ENCODE data around the gene LAMA3. TPM values are rescaled to one million over a fixed set of nuclear protein-coding genes. Genes with fewer than 3 reads are reported as not detected.

Gene LAMA3
- total RNA-seq, 4 donors from 2014 or later, result 46.3 to 80.6 (median 67.1) TPM

GRCh38 chr18:23950644-23951043 lies 261.4 kb downstream of the LAMA3 start:
- TF ChIP-seq, protein P1, sequence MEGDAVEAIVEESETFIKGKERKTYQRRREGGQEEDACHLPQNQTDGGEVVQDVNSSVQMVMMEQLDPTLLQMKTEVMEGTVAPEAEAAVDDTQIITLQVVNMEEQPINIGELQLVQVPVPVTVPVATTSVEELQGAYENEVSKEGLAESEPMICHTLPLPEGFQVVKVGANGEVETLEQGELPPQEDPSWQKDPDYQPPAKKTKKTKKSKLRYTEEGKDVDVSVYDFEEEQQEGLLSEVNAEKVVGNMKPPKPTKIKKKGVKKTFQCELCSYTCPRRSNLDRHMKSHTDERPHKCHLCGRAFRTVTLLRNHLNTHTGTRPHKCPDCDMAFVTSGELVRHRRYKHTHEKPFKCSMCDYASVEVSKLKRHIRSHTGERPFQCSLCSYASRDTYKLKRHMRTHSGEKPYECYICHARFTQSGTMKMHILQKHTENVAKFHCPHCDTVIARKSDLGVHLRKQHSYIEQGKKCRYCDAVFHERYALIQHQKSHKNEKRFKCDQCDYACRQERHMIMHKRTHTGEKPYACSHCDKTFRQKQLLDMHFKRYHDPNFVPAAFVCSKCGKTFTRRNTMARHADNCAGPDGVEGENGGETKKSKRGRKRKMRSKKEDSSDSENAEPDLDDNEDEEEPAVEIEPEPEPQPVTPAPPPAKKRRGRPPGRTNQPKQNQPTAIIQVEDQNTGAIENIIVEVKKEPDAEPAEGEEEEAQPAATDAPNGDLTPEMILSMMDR (IDR thresholded peaks at IDR 0.05), result no peak
- TF ChIP-seq POLR2A (IDR thresholded peaks at IDR 0.05) (no peak), EP300 (IDR thresholded peaks at IDR 0.05) (no peak)
- Histone ChIP-seq H3K27ac (no peak overlapping the region), H3K4me3 (no peak overlapping the region), H3K36me3 (peaks cover 0 to 51% (median 0%) of the 10 kb centered on the region in 3 donors), H3K9me3 (no peaks in the 10 kb centered on the region), H3K4me1 (no peaks in the 10 kb centered on the region), H3K27me3 (no peaks in the 10 kb centered on the region)
- WGBS, 2 donors, result 62 to 73% methylated on average over 3 of the region's 3 CpGs
- no peak for DNase-seq (ENCODE audit: low spot score in 2 of 2)

GRCh38 chr18:23951206-23951605 lies 262.0 kb downstream of the LAMA3 start:
- no peaks in the 10 kb centered on the region for H3K27me3 ChIP-seq
- no peaks in the 10 kb centered on the region for H3K9me3 ChIP-seq
- H3K36me3 ChIP-seq, result peaks cover 0 to 50% (median 0%) of the 10 kb centered on the region in 3 donors
- no peak overlapping the region for H3K4me3 ChIP-seq
- TF ChIP-seq EP300 (IDR thresholded peaks at IDR 0.05) (no peak), POLR2A (IDR thresholded peaks at IDR 0.05) (no peak)
- TF ChIP-seq, protein P1 (IDR thresholded peaks at IDR 0.05), result no peak
- DNase-seq (ENCODE audit: low spot score in 2 of 2), result no peak
- WGBS, 2 donors, result 82 to 90% methylated on average over 5 of the region's 5 CpGs
- no peak overlapping the region for H3K27ac ChIP-seq
- no peaks in the 10 kb centered on the region for H3K4me1 ChIP-seq

DNA sequence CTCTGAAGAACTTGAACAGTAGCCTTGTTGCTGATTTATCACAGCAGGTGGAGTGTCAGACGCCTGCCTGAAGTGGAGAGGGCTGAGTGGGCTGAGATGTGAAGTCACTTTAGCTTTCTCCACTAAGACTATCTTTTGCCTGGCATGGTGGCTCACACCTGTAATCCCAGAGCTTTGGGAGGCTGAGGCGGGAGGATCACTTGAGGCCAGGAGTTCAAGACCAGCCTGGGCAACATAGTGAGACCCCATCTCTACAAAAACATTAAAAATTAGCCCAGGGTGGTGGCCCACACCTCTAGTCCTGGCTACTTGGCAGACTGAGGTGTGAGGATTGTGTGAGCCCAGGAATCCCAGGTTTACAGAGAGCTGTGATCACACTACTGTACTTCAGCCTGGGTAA lies 264.7 kb downstream of the LAMA3 start:
- 73 to 76% methylated on average over 1 to 2 of the region's 2 CpGs for WGBS, 2 donors

GRCh38 chr18:23956483-23956882 lies 267.2 kb downstream of the LAMA3 start:
- Histone ChIP-seq H3K4me3 (no peak overlapping the region), H3K27me3 (no peaks in the 10 kb centered on the region), H3K9me3 (no peaks in the 10 kb centered on the region), H3K4me1 (peaks cover 0 to 8% (median 0%) of the 10 kb centered on the region in 4 donors), H3K36me3 (peaks cover 0 to 27% (median 0%) of the 10 kb centered on the region in 3 donors), H3K27ac (no peak overlapping the region)
- 90 to 94% methylated on average over 5 of the region's 5 CpGs for WGBS, 2 donors
- no peak for DNase-seq (ENCODE audit: low spot score in 2 of 2)
- TF ChIP-seq EP300 (IDR thresholded peaks at IDR 0.05) (no peak), POLR2A (IDR thresholded peaks at IDR 0.05) (no peak)
- TF ChIP-seq, protein P1 (IDR thresholded peaks at IDR 0.05), result no peak

More for the DNA sequence above, 264.7 kb downstream of the LAMA3 start:
- H3K27me3 ChIP-seq, result no peaks in the 10 kb centered on the region
- H3K27ac ChIP-seq, result no peak overlapping the region
- peaks cover 0 to 8% (median 0%) of the 10 kb centered on the region in 4 donors for H3K4me1 ChIP-seq
- H3K9me3 ChIP-seq, result no peaks in the 10 kb centered on the region
- H3K4me3 ChIP-seq, result no peak overlapping the region
- H3K36me3 ChIP-seq, result peaks cover 0 to 42% (median 0%) of the 10 kb centered on the region in 3 donors
- TF ChIP-seq EP300 (IDR thresholded peaks at IDR 0.05) (no peak), POLR2A (IDR thresholded peaks at IDR 0.05) (no peak)
- TF ChIP-seq, protein P1 (IDR thresholded peaks at IDR 0.05), result no peak
- no peak for DNase-seq (ENCODE audit: low spot score in 2 of 2)

- Histone ChIP-seq H3K4me3 (no peak overlapping the region), H3K27ac (no peak overlapping the region), H3K36me3 (peaks cover 0 to 19% (median 0%) of the 10 kb centered on the region in 3 donors), H3K27me3 (no peaks in the 10 kb centered on the region), H3K4me1 (peaks cover 0 to 8% (median 0%) of the 10 kb centered on the region in 4 donors), H3K9me3 (no peaks in the 10 kb centered on the region)
- peak; percentile 45 to 48 for DNase-seq (ENCODE audit: low spot score in 2 of 2)
- TF ChIP-seq, protein P1 (IDR thresholded peaks at IDR 0.05), result no peak
- TF ChIP-seq POLR2A (IDR thresholded peaks at IDR 0.05) (no peak), EP300 (IDR thresholded peaks at IDR 0.05) (no peak)
- WGBS, 2 donors, result 40 to 41% methylated on average over 9 to 10 of the region's 10 CpGs
Measured at GRCh38 chr18:23958036-23958435, 268.8 kb downstream of the LAMA3 start.

Measured in tibial nerve (tissue), 4 donors.